Lower leg skin (tissue), 4 donors: ENCODE measurements around the gene MAP1LC3B2. TPM values are rescaled to one million over a fixed set of nuclear protein-coding genes. Genes with fewer than 3 reads are reported as not detected.

Experiments used
- DNase-seq, 2 donors: peaks; one replicate each; pipeline ENCODE4 v3.0.0-alpha.2; 2019; ENCODE audit warnings: low spot score in 2 of 2
- H3K4me3 ChIP-seq: fragments of 200-600 bp; sonication (generic); 2 replicates; pipeline ENCODE4 v1.5.1; 2017; ENCODE audit warnings: mild to moderate bottlenecking, low read depth; ENCODE audit not compliant: poor library complexity, severe bottlenecking
- POLR2A ChIP-seq, 2 donors: fragments of 450-650 bp; IDR thresholded peaks; one replicate each; pipeline ENCODE4 v1.6.1; 2016 to 2017; ENCODE audit warnings: antibody characterized with exemption in 2 of 2, mild to moderate bottlenecking in 1 of 2, moderate library complexity in 1 of 2
- WGBS, 2 donors: methylation state at CpG; one replicate each; pipeline ENCODE4 v1.1.5; 2018; 5-methylcytosine and 5-hydroxymethylcytosine counted together
- intact Hi-C: fragments of 100-400 bp; cut with DNase I; formaldehyde crosslinking; loops from one replicate; pipeline ENCODE4 v1.15.0; 2023; ENCODE audit warnings: low total_unique reads
- total RNA-seq, 4 donors: library from RNA; depleted of rRNA; stranded (reverse); fragments of >200 nt; gene quantifications; one replicate each; pipeline ENCODE4 v1.1.0, GENCODE V29; 2016
- TF ChIP-seq, protein P1 (sequence below), 3 donors: fragments of 450-650 bp; IDR thresholded peaks; one replicate each; pipeline ENCODE4 v1.5.1; 2016; ENCODE audit warnings: antibody characterized with exemption in 3 of 3, mild to moderate bottlenecking in 3 of 3, moderate library complexity in 2 of 3

The MAP1LC3B2 gene
- total RNA-seq, 4 donors from 2014 or later: 2.1 to 2.5 (median 2.3) TPM; not detected in 1

DNA sequence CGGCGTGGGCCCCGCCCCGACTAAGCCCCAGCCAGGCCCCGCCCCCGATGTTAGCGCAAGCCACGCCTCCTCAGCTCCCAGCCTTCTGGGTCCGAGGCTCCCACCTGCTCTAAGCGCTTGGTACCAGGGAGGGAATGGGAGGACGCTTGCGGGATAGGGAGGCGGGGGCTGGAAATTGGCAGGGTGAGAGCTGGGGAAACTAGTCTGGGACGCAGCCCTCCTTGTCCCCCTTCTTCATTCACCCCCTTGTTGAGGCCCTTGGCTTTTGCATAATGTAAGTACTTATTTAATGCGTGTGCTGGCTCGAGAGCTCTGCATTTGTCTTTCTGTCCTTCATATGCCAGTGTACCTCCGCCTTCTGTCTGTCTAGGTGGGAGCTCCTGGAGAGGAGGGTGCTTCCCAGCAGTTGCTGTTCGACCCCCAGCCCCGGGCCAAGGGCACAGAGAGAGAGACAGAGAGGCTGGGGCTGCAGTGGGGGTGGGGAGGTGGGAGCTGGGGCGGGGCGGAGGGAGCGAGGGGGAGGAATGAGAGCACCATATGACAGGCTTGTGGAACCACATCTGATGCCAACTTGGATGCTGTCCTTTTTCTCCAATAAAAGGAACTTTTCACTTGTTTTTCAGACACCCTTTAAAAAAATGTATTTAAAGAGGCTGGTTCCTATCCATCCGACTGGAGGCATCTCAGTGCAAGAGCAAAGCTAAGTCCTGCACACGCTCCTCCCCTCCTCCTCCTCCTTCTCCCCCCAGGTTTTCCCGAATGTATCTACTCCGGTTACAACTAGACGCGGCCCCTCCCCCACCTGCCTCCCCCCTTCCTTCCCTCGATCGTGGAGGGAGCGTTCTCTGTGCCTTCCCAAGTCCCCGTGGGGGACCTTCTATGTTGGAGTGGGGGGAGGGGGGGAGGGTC, 25.6 kb upstream of the MAP1LC3B2 start:
- no peak for TF ChIP-seq POLR2A (IDR thresholded peaks at IDR 0.05)
- TF ChIP-seq, protein P1, sequence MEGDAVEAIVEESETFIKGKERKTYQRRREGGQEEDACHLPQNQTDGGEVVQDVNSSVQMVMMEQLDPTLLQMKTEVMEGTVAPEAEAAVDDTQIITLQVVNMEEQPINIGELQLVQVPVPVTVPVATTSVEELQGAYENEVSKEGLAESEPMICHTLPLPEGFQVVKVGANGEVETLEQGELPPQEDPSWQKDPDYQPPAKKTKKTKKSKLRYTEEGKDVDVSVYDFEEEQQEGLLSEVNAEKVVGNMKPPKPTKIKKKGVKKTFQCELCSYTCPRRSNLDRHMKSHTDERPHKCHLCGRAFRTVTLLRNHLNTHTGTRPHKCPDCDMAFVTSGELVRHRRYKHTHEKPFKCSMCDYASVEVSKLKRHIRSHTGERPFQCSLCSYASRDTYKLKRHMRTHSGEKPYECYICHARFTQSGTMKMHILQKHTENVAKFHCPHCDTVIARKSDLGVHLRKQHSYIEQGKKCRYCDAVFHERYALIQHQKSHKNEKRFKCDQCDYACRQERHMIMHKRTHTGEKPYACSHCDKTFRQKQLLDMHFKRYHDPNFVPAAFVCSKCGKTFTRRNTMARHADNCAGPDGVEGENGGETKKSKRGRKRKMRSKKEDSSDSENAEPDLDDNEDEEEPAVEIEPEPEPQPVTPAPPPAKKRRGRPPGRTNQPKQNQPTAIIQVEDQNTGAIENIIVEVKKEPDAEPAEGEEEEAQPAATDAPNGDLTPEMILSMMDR (IDR thresholded peaks at IDR 0.05): no peak
- H3K4me3 ChIP-seq: peak overlapping the region; percentile 29
- WGBS, 2 donors: 0% methylated on average over 32 of the region's 32 CpGs
- peak; percentile 75 to 95 for DNase-seq
- intact Hi-C loops: no loop called here

DNA sequence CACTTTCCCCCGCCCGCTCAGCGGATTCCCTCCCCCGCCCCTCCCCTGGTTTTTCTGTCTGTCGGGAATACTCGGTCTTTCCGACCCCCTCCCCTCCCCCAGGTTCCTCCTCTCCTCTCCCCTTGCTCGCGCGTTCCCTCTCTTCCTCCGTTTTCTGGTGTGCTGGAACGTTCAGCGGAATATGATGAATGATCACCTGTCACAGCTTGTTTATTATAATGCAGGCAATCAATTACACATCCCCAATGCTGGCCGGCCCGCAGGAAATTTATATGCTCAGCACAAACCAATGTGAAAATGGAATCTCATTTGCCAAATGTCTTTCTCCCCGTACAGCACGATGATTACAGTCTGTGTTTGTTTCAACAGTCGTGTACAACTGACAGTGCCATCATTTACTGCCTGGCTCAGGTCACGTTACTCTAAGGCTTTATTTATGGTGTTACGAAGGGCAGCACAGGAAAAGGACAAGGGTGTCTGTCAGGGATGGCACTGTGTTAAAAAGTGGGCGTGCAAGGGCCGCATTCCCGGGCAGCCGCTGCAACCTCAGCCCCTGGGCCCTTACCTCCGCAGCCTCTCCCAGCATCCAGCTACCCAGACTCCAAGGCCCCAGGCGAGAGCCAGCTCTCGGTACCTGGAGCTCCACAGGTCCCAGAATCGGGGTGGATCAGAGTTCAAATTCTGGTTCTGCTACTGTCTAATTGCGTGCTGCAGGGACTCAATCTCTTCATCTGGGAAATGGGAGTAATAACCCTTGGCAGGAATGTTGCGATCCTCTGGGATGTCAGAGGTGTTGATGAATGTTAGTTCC, 24.7 kb upstream of the MAP1LC3B2 start:
- intact Hi-C loops: no loop called here
- no peak for TF ChIP-seq POLR2A (IDR thresholded peaks at IDR 0.05)
- TF ChIP-seq, protein P1 (IDR thresholded peaks at IDR 0.05): no peak
- peak in 1 of 2 donors; percentile 86 for DNase-seq
- 14 to 18% methylated on average over 30 of the region's 30 CpGs for WGBS, 2 donors
- peak overlapping the region; percentile 19 for H3K4me3 ChIP-seq

DNA sequence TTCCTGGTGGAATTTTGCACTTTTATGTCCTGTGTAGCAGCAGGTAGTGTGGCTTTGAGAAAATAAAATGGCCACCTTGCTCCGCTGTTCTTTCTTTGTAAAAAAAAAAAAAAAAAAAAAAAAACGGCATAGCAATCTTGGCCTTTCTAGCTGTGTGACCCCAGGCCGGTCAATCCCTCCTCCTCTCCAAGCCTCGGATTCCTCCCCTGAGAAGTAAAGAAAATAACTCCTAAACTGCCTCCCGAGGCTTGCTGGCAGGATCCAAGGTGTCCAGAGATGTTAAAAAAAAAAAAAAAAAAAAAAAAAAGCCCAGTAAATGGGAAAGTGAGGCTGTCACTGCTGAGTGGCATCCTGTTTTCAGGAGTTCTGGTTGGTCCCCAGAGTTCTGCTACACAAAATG, 23.9 kb upstream of the MAP1LC3B2 start:
- WGBS, 2 donors: 50 to 51% methylated on average over 5 of the region's 5 CpGs
- no peak for TF ChIP-seq POLR2A (IDR thresholded peaks at IDR 0.05)
- TF ChIP-seq, protein P1 (IDR thresholded peaks at IDR 0.05): no peak
- no peak overlapping the region for H3K4me3 ChIP-seq
- DNase-seq: no peak
- intact Hi-C loops: no loop called here

DNA sequence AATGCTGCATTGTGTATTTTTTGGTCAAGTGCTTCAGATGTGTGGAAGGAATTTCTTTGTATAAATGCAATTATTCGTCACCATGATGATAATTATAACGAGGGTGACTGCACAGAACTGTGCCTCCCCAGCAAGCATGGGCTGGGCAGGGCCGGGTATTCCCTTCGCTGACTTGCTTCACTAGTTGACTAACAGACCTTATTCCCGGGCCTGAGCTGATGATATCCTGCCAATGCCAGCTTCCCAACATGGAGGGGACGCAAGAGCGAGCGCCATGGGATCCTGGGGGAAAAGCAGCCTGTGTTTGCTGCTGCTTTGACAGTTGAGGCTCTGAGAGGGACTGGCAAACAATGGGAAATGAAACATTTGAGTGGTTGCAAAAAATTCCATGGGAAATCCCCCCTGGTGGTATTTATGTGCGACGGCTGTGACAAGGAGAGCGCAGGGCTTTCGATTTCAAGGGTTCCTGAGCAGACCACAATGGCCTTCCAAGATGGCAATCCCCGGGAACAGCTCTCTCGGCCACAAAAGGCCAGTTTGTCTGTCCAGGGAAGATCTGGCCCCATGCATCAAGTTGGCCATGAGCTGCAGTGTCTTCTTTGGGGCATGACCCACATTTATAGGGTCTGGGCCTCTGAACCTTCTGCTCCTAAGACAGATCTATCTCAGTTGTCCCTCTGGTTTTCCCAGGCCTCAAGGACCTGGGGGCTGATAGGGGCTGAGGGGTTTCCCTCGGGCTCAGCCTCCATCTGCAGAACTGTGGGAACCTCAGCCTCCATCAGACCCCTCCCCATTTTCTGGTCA, 21.9 kb upstream of the MAP1LC3B2 start:
- intact Hi-C loops: no loop called here
- no peak for DNase-seq
- TF ChIP-seq, protein P1 (IDR thresholded peaks at IDR 0.05): no peak
- TF ChIP-seq POLR2A (IDR thresholded peaks at IDR 0.05): no peak
- H3K4me3 ChIP-seq: no peak overlapping the region
- WGBS, 2 donors: 68 to 72% methylated on average over 15 of the region's 15 CpGs

DNA sequence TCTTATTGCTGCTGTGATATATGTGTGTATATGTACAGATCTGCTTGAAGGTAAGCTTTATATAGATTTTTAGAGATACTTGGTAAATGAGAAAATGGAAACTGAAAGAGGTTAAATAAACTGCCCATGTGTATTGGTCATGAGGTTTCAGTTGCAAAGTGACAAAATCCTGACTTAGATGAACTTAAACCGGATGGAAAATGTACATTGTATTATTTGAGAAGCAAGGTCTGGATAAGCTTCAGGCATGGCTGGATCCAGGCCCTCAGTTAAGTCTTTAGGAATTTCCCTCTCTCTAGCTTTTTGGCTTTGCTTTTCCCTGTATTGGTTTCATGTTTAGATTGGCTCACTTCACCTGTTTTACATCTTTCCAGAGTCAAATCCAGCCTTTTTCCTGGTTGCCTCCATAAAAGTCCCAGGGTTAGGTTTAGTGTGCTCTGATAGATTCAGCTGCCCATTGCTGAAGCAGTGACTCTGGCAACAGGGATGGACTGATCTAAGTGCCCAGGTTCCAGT, 21.0 kb upstream of the MAP1LC3B2 start:
- WGBS, 2 donors: 41 to 43% methylated on average over 1 of the region's 1 CpG
- H3K4me3 ChIP-seq: no peak overlapping the region
- intact Hi-C loops: no loop called here

More for the DNA sequence above, 21.0 kb upstream of the MAP1LC3B2 start:
- DNase-seq: no peak
- TF ChIP-seq POLR2A (IDR thresholded peaks at IDR 0.05): no peak
- TF ChIP-seq, protein P1 (IDR thresholded peaks at IDR 0.05): no peak
